ENCODE measurements around the gene PPP6C.
"Not testable (repeated sequence)": the region's sequence is repeated elsewhere in the genome, so short reads cannot be mapped to it uniquely, and the experiment has no call there.

DNA sequence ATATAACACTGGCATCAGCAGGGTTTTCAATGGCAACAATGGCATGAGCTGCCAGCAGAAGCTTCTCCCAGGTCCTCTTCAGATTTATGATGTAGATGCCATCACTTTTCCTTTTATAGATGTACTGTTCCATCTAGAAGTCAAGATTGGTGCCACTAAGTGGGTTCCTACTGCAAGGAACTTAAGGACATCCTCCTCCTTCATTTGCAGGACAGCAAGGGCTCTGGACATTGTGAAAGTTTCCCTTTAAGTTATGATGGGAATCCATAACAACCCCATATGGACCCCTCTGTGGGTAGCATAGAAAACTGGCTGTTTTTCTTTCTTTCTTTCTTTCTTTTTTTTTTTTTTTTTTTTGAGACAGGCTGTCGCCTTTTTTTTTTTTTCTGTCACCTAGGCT, 6.0 kb upstream of the PPP6C start:
- TF ChIP-seq FOXK2, ELF4 (IDR thresholded peaks at IDR 0.05): not testable (repeated sequence)
- TF ChIP-seq, protein P1, sequence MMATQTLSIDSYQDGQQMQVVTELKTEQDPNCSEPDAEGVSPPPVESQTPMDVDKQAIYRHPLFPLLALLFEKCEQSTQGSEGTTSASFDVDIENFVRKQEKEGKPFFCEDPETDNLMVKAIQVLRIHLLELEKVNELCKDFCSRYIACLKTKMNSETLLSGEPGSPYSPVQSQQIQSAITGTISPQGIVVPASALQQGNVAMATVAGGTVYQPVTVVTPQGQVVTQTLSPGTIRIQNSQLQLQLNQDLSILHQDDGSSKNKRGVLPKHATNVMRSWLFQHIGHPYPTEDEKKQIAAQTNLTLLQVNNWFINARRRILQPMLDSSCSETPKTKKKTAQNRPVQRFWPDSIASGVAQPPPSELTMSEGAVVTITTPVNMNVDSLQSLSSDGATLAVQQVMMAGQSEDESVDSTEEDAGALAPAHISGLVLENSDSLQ (IDR thresholded peaks at IDR 0.05), result not testable (repeated sequence)

All from HEK293T (cell line).